ENCODE data around the gene ADRB1.
A peak's percentile ranks its signal among the peaks of the same experiment; 100 is the strongest.

ADRB1 gene

GRCh38 chr10:114043532-114044246 lies at the start of gene ADRB1:
Gene ADRB1, plus strand, starts transcription at chr10:114043866. Its CDS starts 267 bp downstream, at chr10:114044133.
- DNase-seq = peak; percentile 28

- no peak for DNase-seq
Observed at GRCh38 chr10:113995201-113995600, 48.5 kb upstream of the ADRB1 start.

- no peak for DNase-seq
Observed at GRCh38 chr10:113997428-113997827, 46.2 kb upstream of the ADRB1 start.

- DNase-seq = no peak
Observed at GRCh38 chr10:113999531-113999930, 44.1 kb upstream of the ADRB1 start.

- DNase-seq = no peak
Observed at GRCh38 chr10:114000457-114001010, 43.1 kb upstream of the ADRB1 start.

GRCh38 chr10:114002422-114002821 lies 41.2 kb upstream of the ADRB1 start:
- no peak for DNase-seq

GRCh38 chr10:114003161-114003941 lies 40.3 kb upstream of the ADRB1 start:
- DNase-seq = no peak

- DNase-seq = no peak
Observed at GRCh38 chr10:114009281-114009996, 34.2 kb upstream of the ADRB1 start.

- DNase-seq = no peak
Observed at GRCh38 chr10:114010316-114010715, 33.4 kb upstream of the ADRB1 start.

GRCh38 chr10:114012650-114013049 lies 31.0 kb upstream of the ADRB1 start:
- no peak for DNase-seq

GRCh38 chr10:114015708-114016107 lies 28.0 kb upstream of the ADRB1 start:
- DNase-seq = no peak

GRCh38 chr10:114017271-114017670 lies 26.4 kb upstream of the ADRB1 start:
- DNase-seq = no peak

GRCh38 chr10:114017873-114018272 lies 25.8 kb upstream of the ADRB1 start:
- DNase-seq = no peak

GRCh38 chr10:114019226-114019625 lies 24.4 kb upstream of the ADRB1 start:
- no peak for DNase-seq

GRCh38 chr10:114021154-114021553 lies 22.5 kb upstream of the ADRB1 start:
- DNase-seq = no peak

- DNase-seq = no peak
Observed at GRCh38 chr10:114021717-114022680, 21.7 kb upstream of the ADRB1 start.

GRCh38 chr10:114022766-114023597 lies 20.7 kb upstream of the ADRB1 start:
- DNase-seq = no peak

GRCh38 chr10:114024876-114025610 lies 18.6 kb upstream of the ADRB1 start:
- no peak for DNase-seq

- DNase-seq = no peak
Observed at GRCh38 chr10:114025611-114026130, 18.0 kb upstream of the ADRB1 start.

Data from stimulated activated CD4-positive, alpha-beta T cell treated with anti-CD3 and anti-CD28 coated beads, Interleukin-12 subunit alpha, Interleukin-12 subunit beta, amount 100 ng/mL, for 4 hours (primary cell).